GM12872 (cell line): ENCODE data around the gene MICOS13.

Experiments used
- CTCF ChIP-seq: IDR thresholded peaks from 3 replicates; pipeline ENCODE4 v1.5.1; 2011; ENCODE audit warnings: low read depth, mild to moderate bottlenecking, low read length, moderate library complexity; ENCODE audit not compliant: insufficient read depth

MICOS13 gene

DNA sequence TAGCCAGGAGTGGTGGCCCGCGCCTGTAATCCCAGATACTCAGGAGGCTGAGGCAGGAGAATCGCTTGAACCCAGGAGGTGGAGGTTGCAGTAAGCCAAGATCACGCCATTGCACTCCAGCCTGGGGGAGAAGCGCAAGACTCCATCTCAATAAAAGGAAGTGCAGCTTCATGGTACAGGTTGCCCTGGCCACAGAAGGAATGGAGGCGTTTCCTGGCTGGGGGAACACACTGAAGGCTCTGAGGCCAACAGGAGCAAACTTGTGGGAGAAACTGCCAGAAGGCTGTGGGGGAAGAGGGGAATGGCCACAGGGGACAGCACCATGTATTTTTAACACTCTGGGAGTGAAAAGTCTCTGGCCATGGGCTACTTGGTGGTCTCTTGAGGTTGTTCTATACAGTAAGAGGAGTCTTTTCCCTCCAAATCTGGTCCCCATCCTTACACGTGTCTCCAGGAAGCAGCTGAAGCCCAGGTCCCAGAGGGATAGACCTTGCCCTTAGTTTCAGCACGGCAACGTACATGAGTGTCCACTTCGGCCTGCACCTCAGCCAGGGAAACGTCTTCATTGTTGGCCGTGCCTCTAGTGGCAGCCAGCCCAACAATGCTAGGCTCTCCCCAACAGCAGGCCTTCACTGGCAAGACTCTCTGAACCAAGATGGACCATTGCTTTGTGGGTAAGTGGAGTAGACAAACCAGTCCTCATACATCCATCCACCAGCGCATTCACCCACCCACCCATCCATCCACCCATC is 7.4 kb downstream of the MICOS13 start:
- TF ChIP-seq CTCF: no peak

DNA sequence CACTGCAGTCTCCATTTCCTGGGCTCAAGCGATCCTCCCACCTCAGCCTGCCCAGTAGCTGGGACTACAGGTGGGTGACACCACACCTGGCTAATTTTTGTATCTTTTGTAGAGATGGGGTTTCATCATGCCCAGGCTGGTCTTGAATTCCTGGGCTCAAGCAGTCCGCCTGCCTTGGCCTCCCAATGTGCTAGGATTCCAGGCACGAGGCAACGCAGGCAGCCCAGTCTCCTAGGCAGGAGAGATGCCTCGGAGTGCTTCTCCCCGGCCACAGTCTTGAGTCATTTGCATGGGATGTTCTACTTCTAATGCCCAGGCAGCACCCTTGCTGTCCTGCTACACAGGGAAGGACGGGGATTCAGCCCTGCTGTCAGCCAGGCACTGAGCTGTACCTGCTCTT is 8.7 kb downstream of the MICOS13 start:
- TF ChIP-seq CTCF: no peak

- no peak for TF ChIP-seq CTCF
Measured at GRCh38 chr19:5669212-5669611, 11.1 kb downstream of the MICOS13 start.

DNA sequence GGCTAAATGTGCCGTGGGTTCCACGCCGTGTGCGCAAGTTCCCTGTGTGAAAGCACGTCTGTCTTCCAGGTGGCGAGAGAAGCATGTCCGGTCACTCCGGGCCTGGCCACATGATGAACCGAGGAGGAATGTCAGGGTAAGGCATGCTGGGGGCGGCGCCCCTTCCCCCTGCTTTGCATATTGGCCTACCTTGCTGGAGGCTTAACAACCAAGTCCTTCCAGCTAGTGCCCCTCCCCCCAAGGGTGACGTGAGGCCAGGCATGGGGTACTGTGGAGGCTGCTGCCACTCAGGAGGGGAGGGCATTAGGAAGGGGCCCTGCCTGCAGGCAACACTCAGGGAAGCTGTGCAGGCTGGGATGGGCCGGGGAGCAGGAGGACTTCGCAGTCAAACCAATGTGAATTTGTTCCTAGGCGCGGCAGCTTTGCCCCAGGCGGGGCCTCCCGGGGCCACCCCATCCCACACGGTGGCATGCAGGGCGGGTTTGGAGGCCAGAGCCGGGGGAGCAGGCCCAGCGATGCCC is 12.5 kb downstream of the MICOS13 start:
- no peak for TF ChIP-seq CTCF

DNA sequence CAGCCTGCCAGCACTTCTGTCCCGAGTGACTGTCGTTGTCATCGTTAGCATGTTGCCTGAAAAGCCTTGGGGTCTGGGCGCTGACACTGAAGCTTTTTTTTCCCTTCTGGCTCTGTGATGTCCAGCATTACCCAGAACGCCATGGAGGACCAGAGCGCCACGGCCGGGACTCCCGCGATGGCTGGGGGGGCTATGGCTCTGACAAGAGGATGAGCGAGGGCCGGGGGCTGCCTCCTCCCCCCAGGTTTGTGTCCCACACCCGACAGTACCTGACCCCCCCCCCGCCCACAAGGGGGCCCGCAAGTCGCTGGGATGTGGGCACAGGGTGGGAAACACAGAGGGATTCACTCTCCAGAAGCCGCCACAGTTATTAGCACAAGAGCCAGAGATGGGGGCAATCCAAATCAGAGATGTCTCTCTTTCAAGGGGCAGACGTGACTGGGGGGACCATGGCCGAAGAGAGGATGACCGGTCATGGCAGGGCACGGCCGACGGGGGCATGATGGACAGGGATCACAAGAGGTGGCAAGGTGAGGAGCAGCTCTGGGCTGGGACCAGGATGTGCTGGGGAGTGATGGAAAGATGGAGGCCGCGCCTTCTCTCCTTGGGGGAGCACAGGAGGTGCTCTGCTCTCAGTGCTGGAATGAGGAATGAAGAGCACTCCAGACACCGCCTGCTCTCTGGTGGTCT is 13.2 kb downstream of the MICOS13 start:
- no peak for TF ChIP-seq CTCF

GRCh38 chr19:5665781-5666513 is 14.4 kb downstream of the MICOS13 start:
- TF ChIP-seq CTCF: peak; percentile 28; the same call in 1 of the 3 replicates

- no peak for TF ChIP-seq CTCF
Measured at GRCh38 chr19:5664515-5664914, 15.8 kb downstream of the MICOS13 start.
